IPS-18c (cell line): ENCODE results near the gene FSTL4.
"Not testable (repeated sequence)": the region's sequence is repeated elsewhere in the genome, so short reads cannot be mapped to it uniquely, and the experiment has no call there.

ENCODE experiments used
- H3K4me3 ChIP-seq: 2 replicates; pipeline ENCODE4 v1.7.0; 2013; ENCODE audit warnings: low read depth, mild to moderate bottlenecking, low read length, moderate library complexity; ENCODE audit not compliant: insufficient read depth
- H3K9me3 ChIP-seq: one replicate; pipeline ENCODE4 v1.6.1; 2013; ENCODE audit warnings: mild to moderate bottlenecking, low read length, moderate library complexity; ENCODE audit not compliant: control insufficient read depth, insufficient read depth

The FSTL4 gene

DNA sequence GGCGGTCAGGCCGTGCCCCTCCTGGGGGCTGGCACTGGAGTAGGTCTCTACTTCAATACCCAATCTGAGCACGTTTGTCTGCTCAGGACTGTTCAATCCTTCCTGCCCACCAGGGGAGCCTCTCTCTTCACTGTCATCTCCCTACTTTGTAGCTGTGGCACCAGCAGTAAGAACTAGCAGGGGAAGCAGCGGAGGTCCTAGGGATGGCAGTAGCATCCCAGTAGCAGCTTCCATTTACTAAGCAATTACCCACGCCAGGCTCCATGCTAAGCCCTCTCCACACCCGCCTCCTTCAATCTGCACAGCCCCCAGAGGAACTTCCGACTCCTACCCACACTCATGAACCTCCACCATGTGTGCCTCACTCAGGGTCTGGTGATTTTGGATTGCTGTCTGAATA is 31.7 kb downstream of the FSTL4 start:
- Histone ChIP-seq H3K4me3 (no peak overlapping the region), H3K9me3 (no peaks in the 10 kb centered on the region)

GRCh38 chr5:133579766-133580165 is 32.6 kb downstream of the FSTL4 start:
- Histone ChIP-seq H3K9me3 (no peaks in the 10 kb centered on the region), H3K4me3 (no peak overlapping the region)

DNA sequence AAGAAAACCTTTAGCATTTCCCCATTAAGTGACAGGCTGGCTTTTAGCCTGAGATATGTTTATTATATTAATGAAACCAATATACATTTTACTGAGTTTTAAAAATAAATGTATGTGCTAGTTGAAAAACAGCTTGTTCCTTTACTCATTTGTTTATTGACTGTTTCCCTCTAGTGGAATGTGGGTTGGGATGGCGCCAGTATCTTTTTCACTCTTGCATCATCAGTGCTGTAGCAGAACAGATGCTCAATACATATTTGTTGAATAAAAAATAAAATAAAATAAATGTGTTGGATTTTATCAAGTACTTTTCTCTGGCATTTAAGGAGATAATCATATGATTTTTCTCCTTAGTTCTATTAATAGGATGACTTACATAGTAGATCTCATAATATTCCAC is 43.0 kb downstream of the FSTL4 start:
- Histone ChIP-seq H3K9me3 (no peaks in the 10 kb centered on the region), H3K4me3 (no peak overlapping the region)

- no peak overlapping the region for H3K4me3 ChIP-seq
- no peaks in the 10 kb centered on the region for H3K9me3 ChIP-seq
Observed at GRCh38 chr5:133565993-133566392, 46.3 kb downstream of the FSTL4 start.

- Histone ChIP-seq H3K4me3 (no peak overlapping the region), H3K9me3 (no peaks in the 10 kb centered on the region)
Observed at GRCh38 chr5:133564921-133565565, 47.3 kb downstream of the FSTL4 start.

GRCh38 chr5:133562554-133562953 is 49.8 kb downstream of the FSTL4 start:
- Histone ChIP-seq H3K4me3 (no peak overlapping the region), H3K9me3 (no peaks in the 10 kb centered on the region)

DNA sequence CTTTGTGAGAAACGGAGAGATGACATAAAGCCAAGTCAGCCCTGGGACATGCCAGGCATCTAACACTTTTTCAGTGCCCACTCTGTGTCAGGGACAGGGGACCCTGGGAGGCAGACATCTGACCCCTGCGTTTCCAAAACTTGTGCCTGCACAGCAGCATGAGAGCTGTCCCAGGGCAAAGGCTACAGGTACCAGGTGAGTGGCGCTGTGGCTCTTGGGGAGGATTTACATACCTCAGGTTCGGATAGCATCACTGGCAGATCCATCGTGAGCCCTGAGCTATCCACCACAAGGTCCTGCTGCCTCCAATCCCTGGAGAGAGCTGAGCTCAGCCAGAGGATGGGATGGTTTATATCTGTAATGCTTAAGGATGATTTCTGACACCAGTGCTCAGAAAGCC is 52.4 kb downstream of the FSTL4 start:
- H3K9me3 ChIP-seq, result no peaks in the 10 kb centered on the region
- H3K4me3 ChIP-seq, result no peak overlapping the region

DNA sequence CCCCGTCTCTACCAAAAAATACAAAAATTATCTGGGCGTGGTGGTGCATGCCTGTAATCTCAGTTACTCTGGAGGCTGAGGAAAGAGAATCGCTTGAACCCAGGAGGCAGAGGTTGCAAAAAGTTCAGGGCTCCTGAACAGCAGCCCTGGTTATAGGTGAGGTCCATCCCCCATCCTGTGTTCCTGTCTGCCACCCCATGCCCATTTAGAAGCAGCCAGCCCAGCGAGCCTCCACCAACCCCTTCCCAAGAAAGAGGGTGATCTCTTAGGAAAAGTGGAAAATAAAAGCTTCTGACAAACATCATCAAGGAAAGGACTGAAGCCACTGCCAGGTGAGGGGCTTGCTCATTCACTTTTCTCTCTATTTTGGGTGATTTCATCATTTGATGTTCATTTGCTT is 55.8 kb downstream of the FSTL4 start:
- Histone ChIP-seq H3K4me3 (no peak overlapping the region), H3K9me3 (no peaks in the 10 kb centered on the region)

GRCh38 chr5:133554279-133554678 is 58.1 kb downstream of the FSTL4 start:
- Histone ChIP-seq H3K4me3 (no peak overlapping the region), H3K9me3 (no peaks in the 10 kb centered on the region)

DNA sequence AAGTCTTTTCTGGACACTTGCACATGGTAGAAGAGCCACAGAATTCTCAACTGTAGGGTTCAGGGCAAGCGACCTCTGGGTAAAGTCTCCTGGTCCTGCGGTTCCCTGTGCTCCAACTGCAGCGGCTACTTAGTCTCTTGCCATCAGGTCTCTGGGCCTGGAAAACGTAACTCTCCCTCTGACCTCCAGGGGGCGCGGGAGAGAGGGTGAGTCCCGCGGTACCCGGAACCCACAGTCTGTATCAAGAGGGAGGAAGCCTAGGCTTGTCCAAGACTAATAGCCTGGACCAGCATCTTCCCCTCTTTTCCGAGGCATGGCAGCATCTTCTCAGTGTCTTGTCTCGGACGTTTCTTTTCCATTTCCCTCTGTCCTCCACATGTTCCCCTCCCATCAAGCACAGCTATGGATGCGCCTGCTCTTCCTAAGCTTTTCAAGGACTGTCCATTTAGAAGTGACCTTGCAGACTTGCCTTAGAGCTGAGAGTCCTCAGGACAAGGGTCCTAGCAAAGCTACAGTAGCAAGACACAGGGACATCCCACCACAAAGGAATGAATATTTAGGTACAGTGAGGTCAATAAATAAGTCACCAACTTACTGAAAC is 59.3 kb downstream of the FSTL4 start:
- H3K4me3 ChIP-seq, result no peak overlapping the region
- peaks cover under 1% of the 10 kb centered on the region for H3K9me3 ChIP-seq

- Histone ChIP-seq H3K9me3 (peaks cover 3% of the 10 kb centered on the region), H3K4me3 (no peak overlapping the region)
Observed at GRCh38 chr5:133546500-133546899, 65.8 kb downstream of the FSTL4 start.

DNA sequence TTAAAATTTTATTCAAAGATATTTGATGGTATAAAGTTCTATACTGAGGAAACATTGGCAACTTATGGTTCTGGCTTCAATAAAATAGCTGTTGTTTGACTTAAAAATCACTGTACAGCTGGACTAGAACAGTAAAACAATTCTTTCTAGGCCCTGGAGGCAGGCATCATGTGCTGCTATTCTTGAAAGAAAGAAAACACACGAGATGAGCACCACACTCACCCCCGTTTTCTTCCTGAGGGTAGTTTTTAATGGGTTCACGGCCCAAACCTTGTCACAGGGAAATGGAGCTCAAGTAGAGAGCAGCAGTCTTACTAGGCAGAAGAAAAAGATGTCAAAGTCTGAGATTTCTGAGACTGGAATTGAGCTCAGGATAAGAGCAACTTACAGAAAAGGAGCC is 68.0 kb downstream of the FSTL4 start:
- peaks cover 3% of the 10 kb centered on the region for H3K9me3 ChIP-seq
- no peak overlapping the region for H3K4me3 ChIP-seq

GRCh38 chr5:133539818-133540217 is 72.5 kb downstream of the FSTL4 start:
- Histone ChIP-seq H3K4me3 (no peak overlapping the region), H3K9me3 (no peaks in the 10 kb centered on the region)

GRCh38 chr5:133538718-133539117 is 73.6 kb downstream of the FSTL4 start:
- no peaks in the 10 kb centered on the region for H3K9me3 ChIP-seq

GRCh38 chr5:133535241-133535929 is 77.0 kb downstream of the FSTL4 start:
- H3K4me3 ChIP-seq, H3K9me3 ChIP-seq: not testable (repeated sequence)

More at GRCh38 chr5:133538718-133539117, 73.6 kb downstream of the FSTL4 start:
- H3K4me3 ChIP-seq, result no peak overlapping the region

- H3K4me3 ChIP-seq, result no peak overlapping the region
- H3K9me3 ChIP-seq, result no peaks in the 10 kb centered on the region
Observed at GRCh38 chr5:133534566-133534965, 77.8 kb downstream of the FSTL4 start.

GRCh38 chr5:133533541-133533940 is 78.8 kb downstream of the FSTL4 start:
- Histone ChIP-seq H3K4me3 (no peak overlapping the region), H3K9me3 (no peaks in the 10 kb centered on the region)

DNA sequence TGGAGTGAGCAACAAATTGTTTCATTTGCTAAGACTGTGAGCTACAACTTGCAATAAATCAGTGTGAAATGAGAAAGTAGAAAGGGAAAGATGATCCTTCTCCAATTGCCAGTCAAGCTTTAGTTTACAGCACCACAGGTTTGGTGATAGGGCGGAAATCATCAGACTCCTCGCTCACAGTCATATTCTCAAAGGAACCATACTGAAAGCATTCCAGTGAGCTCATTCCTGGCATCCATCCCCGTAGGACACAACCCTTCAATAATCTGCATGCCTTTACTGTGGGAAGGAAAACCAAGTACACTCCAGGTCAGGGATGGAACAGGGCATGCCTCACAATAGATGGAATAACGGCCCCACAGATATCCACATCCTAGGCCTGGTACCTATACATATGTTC is 80.7 kb downstream of the FSTL4 start:
- Histone ChIP-seq H3K9me3 (no peaks in the 10 kb centered on the region), H3K4me3 (no peak overlapping the region)
